Measurements from ENCODE around the gene CKLF.
"Not testable (repeated sequence)": the region's sequence is repeated elsewhere in the genome, so short reads cannot be mapped to it uniquely, and the experiment has no call there.

CKLF gene

GRCh38 chr16:66600477-66600876 is 48.1 kb downstream of the CKLF start:
- no peak for DNase-seq

- no peak for DNase-seq
Observed at GRCh38 chr16:66601471-66601870, 49.1 kb downstream of the CKLF start.

GRCh38 chr16:66603537-66604375 is 51.4 kb downstream of the CKLF start:
- no peak for DNase-seq

- DNase-seq, result peak; percentile 31 to 68
Observed at GRCh38 chr16:66604376-66605176, 52.2 kb downstream of the CKLF start, which contains the start of gene CMTM3. Gene CMTM3 (plus strand): TSS chr16:66604704. CDS start chr16:66604806, 102 bp downstream.

GRCh38 chr16:66605177-66605978 is 53.0 kb downstream of the CKLF start:
- peak; percentile 59 to 69 for DNase-seq

GRCh38 chr16:66605979-66606751 is 53.8 kb downstream of the CKLF start:
- DNase-seq, result peak; percentile 85 to 87

GRCh38 chr16:66608241-66609138 is 56.1 kb downstream of the CKLF start:
- DNase-seq, result peak; percentile 32 to 63

GRCh38 chr16:66609139-66609510 is 56.7 kb downstream of the CKLF start:
- DNase-seq, result no peak

GRCh38 chr16:66610111-66610820 is 57.9 kb downstream of the CKLF start:
- DNase-seq, result no peak

- not testable (repeated sequence) for DNase-seq
Observed at GRCh38 chr16:66611911-66612310, 59.5 kb downstream of the CKLF start.

- no peak for DNase-seq
Observed at GRCh38 chr16:66612422-66612821, 60.0 kb downstream of the CKLF start.

- no peak for DNase-seq
Observed at GRCh38 chr16:66614161-66614802, 61.9 kb downstream of the CKLF start.

All from inflammatory macrophage treated with lipopolysaccharide for 1 hour (primary cell).